Neuronal stem cell (in vitro differentiated cells): ENCODE data around the gene KLHL30.

ENCODE experiments used
- DNase-seq: peaks from one replicate; pipeline ENCODE4 v3.0.0-alpha.2; 2013; ENCODE audit warnings: low spot score
- H2AFZ ChIP-seq: one replicate; pipeline ENCODE4 v1.6.1; 2013; ENCODE audit warnings: mild to moderate bottlenecking, low read length, inconsistent platforms
- H2AK5ac ChIP-seq: 2 replicates; pipeline ENCODE4 v1.6.1; 2013; ENCODE audit warnings: low read depth, mild to moderate bottlenecking, inconsistent platforms, low read length, moderate library complexity, mixed read lengths
- H2BK120ac ChIP-seq: 2 replicates; pipeline ENCODE4 v1.6.1; 2013; ENCODE audit warnings: low read depth, mild to moderate bottlenecking, inconsistent platforms, low read length, moderate library complexity, mixed read lengths
- H2BK12ac ChIP-seq: one replicate; pipeline ENCODE4 v1.6.1; 2013; ENCODE audit warnings: low read length, inconsistent platforms
- H2BK15ac ChIP-seq: 2 replicates; pipeline ENCODE4 v1.6.1; 2013; ENCODE audit warnings: mild to moderate bottlenecking, low read length, inconsistent platforms, mixed read lengths
- H2BK5ac ChIP-seq: one replicate; pipeline ENCODE4 v1.6.1; 2013; ENCODE audit warnings: inconsistent platforms, mild to moderate bottlenecking, low read length, moderate library complexity
- H3K14ac ChIP-seq: one replicate; pipeline ENCODE4 v1.6.1; 2013; ENCODE audit warnings: low read length, inconsistent platforms
- H3K18ac ChIP-seq: 2 replicates; pipeline ENCODE4 v1.6.1; 2013; ENCODE audit warnings: low read length, inconsistent platforms
- H3K23ac ChIP-seq: 2 replicates; pipeline ENCODE4 v1.6.1; 2013; ENCODE audit warnings: low read depth, mild to moderate bottlenecking, mixed read lengths, low read length, inconsistent platforms; ENCODE audit not compliant: poor library complexity
- H3K27ac ChIP-seq: replicated peaks from 3 replicates; pipeline ENCODE4 v1.5.1; 2013; ENCODE audit warnings: low read length, inconsistent platforms
- H3K27me3 ChIP-seq, 3 experiments: 2 replicates each; pipeline ENCODE4 v1.6.1; 2013; ENCODE audit warnings: low read length in 3 of 3, mild to moderate bottlenecking in 2 of 3, inconsistent platforms in 1 of 3, low read depth in 1 of 3, mixed read lengths in 1 of 3, moderate library complexity in 1 of 3; ENCODE audit not compliant: control insufficient read depth in 3 of 3, insufficient read depth in 3 of 3
- H3K36me3 ChIP-seq, 2 donors: replicated peaks in 1 of 2; 2 replicates each; pipeline ENCODE4 v1.6.1; 2013; ENCODE audit warnings: low read length in 2 of 2; ENCODE audit not compliant: control insufficient read depth in 2 of 2, insufficient read depth in 2 of 2
- H3K4ac ChIP-seq: 2 replicates; pipeline ENCODE4 v1.6.1; 2013; ENCODE audit warnings: inconsistent platforms, mild to moderate bottlenecking, low read length, moderate library complexity
- H3K4me1 ChIP-seq, 2 donors: 1 replicate in 1 of 2; 2 replicates in 1 of 2; pipeline ENCODE4 v1.6.1; 2013; ENCODE audit warnings: low read length in 2 of 2, low read depth in 1 of 2; ENCODE audit not compliant: control insufficient read depth in 2 of 2, insufficient read depth in 1 of 2
- H3K4me2 ChIP-seq: one replicate; pipeline ENCODE4 v1.6.1; 2013; ENCODE audit warnings: mild to moderate bottlenecking, low read length, inconsistent platforms; ENCODE audit not compliant: insufficient read depth, poor library complexity, severe bottlenecking
- H3K4me3 ChIP-seq, 2 donors: 2 replicates each; pipeline ENCODE4 v1.5.1; 2013; ENCODE audit warnings: low read length in 2 of 2, mild to moderate bottlenecking in 2 of 2, inconsistent platforms in 1 of 2, moderate library complexity in 1 of 2
- H3K79me1 ChIP-seq: one replicate; pipeline ENCODE4 v1.6.1; 2013; ENCODE audit warnings: low read depth, mild to moderate bottlenecking, inconsistent platforms, low read length, moderate library complexity
- H3K9ac ChIP-seq: one replicate; pipeline ENCODE4 v1.6.1; 2013; ENCODE audit warnings: mild to moderate bottlenecking, low read depth, low read length, inconsistent platforms; ENCODE audit not compliant: poor library complexity
- H3K9me3 ChIP-seq, 2 donors: replicated peaks in 1 of 2; 2 replicates each; pipeline versions ENCODE3 to v1.6.1; 2013; ENCODE audit warnings: low read length in 2 of 2, mild to moderate bottlenecking in 2 of 2, inconsistent platforms in 1 of 2, low read depth in 1 of 2, mixed read lengths in 1 of 2, moderate library complexity in 1 of 2; ENCODE audit not compliant: control insufficient read depth in 2 of 2, insufficient read depth in 1 of 2
- H4K8ac ChIP-seq: one replicate; pipeline ENCODE4 v1.6.1; 2013; ENCODE audit warnings: low read depth, mild to moderate bottlenecking, inconsistent platforms, low read length, moderate library complexity
- H4K91ac ChIP-seq: one replicate; pipeline ENCODE4 v1.6.1; 2013; ENCODE audit warnings: low read length, low read depth, mild to moderate bottlenecking, inconsistent platforms; ENCODE audit not compliant: poor library complexity
- WGBS, 2 donors: extraction: QIAGEN DNeasy Blood & Tissue Kit; methylation state at CpG; one replicate each; pipeline ENCODE4 v1.1.7; 2013; ENCODE audit warnings: missing lambda C conversion rate in 2 of 2, mixed read lengths in 1 of 2; ENCODE audit not compliant: insufficient read length in 2 of 2, insufficient replicate concordance in 1 of 2; ENCODE audit errors: extremely low coverage in 2 of 2; 5-methylcytosine and 5-hydroxymethylcytosine counted together

The KLHL30 gene

DNA sequence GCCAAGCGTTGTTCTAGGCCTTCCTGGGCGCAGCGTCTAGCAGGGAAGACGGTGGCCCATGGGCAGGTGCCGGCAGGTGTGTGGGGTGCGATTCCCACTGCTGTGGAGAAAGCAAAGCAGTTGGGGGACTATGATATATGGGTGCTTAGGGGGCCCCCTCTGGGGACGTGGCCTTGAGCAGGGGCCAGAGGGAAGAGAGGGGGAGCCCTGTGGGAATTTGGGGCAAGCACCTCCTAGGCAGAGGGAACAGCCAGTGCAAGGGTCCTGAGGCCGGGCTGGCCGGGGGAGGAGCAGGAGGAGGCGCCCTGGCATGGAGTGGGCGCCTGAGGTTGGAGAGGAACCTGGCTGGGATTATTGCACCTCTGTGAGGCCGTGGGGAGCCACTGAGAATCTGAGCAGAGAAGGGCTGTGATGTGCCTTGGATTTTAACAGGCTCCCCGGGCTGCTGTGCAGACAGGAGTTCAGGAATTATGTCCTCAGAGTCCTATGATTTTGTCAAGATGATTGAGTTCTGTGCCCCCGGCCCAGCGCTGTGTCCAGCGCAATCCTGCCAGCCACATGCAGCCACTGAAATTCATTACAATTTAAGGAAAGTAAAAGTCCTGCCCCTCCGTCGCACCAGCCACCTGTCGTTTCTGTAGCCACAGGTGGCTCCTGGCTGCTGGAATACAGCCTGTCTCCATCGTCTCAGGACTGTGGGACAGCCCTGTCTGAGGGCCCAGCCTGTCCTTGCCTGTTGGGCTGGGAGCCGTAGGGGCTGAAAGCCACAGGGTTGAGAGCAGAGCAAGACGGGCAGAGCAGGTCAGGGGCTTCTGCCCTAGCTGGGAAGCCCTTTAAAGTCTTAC is 9.1 kb upstream of the KLHL30 start:
- Histone ChIP-seq H2BK5ac (peak overlapping the region; percentile 26), H2BK12ac (no peak overlapping the region), H2AFZ (peak overlapping the region; percentile 9), H2BK120ac (no peak overlapping the region), H3K9me3 (peaks cover 0 to 5% of the 10 kb centered on the region in 2 donors), H4K91ac (no peak overlapping the region), H3K27me3 (peaks cover 0 to 2% (median 0%) of the 10 kb centered on the region in 3 experiments), H4K8ac (no peak overlapping the region), H3K79me1 (peaks cover 8% of the 10 kb centered on the region), H3K23ac (no peak overlapping the region), H3K4me1 (peaks cover 2 to 5% of the 10 kb centered on the region in 2 donors), H3K27ac (no peak overlapping the region), H3K9ac (no peak overlapping the region), H3K14ac (peak overlapping the region; percentile 71), H2BK15ac (peak overlapping the region; percentile 83), H3K36me3 (peaks cover 0 to 2% of the 10 kb centered on the region in 2 donors), H3K4me2 (peak overlapping the region; percentile 11), H2AK5ac (no peak overlapping the region), H3K4ac (peak overlapping the region; percentile 76), H3K18ac (peak overlapping the region; percentile 64), H3K4me3 (no peak overlapping the region)
- no peak for DNase-seq
- no CpG with 5 or more reads among the region's 22 CpGs for WGBS, 2 donors

GRCh38 chr2:238130111-238130695 is 8.3 kb upstream of the KLHL30 start:
- no peak overlapping the region for H4K91ac ChIP-seq
- no peak overlapping the region for H3K4me3 ChIP-seq
- H3K4me2 ChIP-seq = no peak overlapping the region
- H3K36me3 ChIP-seq = no peaks in the 10 kb centered on the region
- H3K18ac ChIP-seq = peak overlapping the region; percentile 70
- peaks cover 8% of the 10 kb centered on the region for H3K79me1 ChIP-seq
- no peak overlapping the region for H2BK15ac ChIP-seq
- H2AK5ac ChIP-seq = peak overlapping the region; percentile 56
- peaks cover 2 to 5% of the 10 kb centered on the region in 2 donors for H3K4me1 ChIP-seq
- peaks cover 0 to 5% of the 10 kb centered on the region in 2 donors for H3K9me3 ChIP-seq
- H3K9ac ChIP-seq = no peak overlapping the region
- peaks cover 0 to 3% (median 0%) of the 10 kb centered on the region in 3 experiments for H3K27me3 ChIP-seq
- H2BK120ac ChIP-seq = no peak overlapping the region
- no peak overlapping the region for H4K8ac ChIP-seq
- peak overlapping the region; percentile 26 for H2BK5ac ChIP-seq
- H3K14ac ChIP-seq = no peak overlapping the region
- no peak for DNase-seq
- peak overlapping the region; percentile 30 for H2BK12ac ChIP-seq
- no peak overlapping the region for H3K27ac ChIP-seq
- H3K4ac ChIP-seq = peak overlapping the region; percentile 17
- peak overlapping the region; percentile 13 for H2AFZ ChIP-seq
- WGBS, 2 donors = no CpG with 5 or more reads among the region's 28 CpGs
- H3K23ac ChIP-seq = peak overlapping the region; percentile 43

GRCh38 chr2:238130696-238131628 is 7.5 kb upstream of the KLHL30 start:
- Histone ChIP-seq H3K14ac (peak overlapping the region; percentile 38), H2BK120ac (no peak overlapping the region), H3K4me1 (peaks cover 2 to 5% of the 10 kb centered on the region in 2 donors), H2AFZ (peak overlapping the region; percentile 13), H3K27ac (no peak overlapping the region), H2AK5ac (peak overlapping the region; percentile 45), H3K36me3 (no peaks in the 10 kb centered on the region), H3K23ac (peak overlapping the region; percentile 43), H3K18ac (peak overlapping the region; percentile 83), H4K91ac (no peak overlapping the region), H3K4ac (peak overlapping the region; percentile 45), H3K79me1 (peaks cover 3% of the 10 kb centered on the region), H2BK5ac (peak overlapping the region; percentile 13), H2BK12ac (peak overlapping the region; percentile 84), H4K8ac (peak overlapping the region; percentile 58), H3K9me3 (peaks cover 0 to 3% of the 10 kb centered on the region in 2 donors), H2BK15ac (peak overlapping the region; percentile 33), H3K4me2 (no peak overlapping the region), H3K4me3 (no peak overlapping the region), H3K9ac (no peak overlapping the region), H3K27me3 (peaks cover 0 to 5% (median 0%) of the 10 kb centered on the region in 3 experiments)
- no peak for DNase-seq
- no CpG with 5 or more reads among the region's 68 CpGs for WGBS, 2 donors
